Measurements from ENCODE around the gene ZNF385A. TPM values are rescaled to one million over a fixed set of nuclear protein-coding genes. Genes with fewer than 3 reads are reported as not detected.

ZNF385A gene
- total RNA-seq, result 11.6 TPM
- long read RNA-seq, partial matches to known transcripts, result 2 of 3 reads
- long read RNA-seq, other reads (novel, unspliced or antisense), result 1 of 3 reads

- ATAC-seq, result peak; percentile 50
- DNase-seq (ENCODE audit: missing footprints), result peak; percentile 78
Measured at GRCh38 chr12:54384591-54385041, at the start of gene ZNF385A. TSS of gene ZNF385A (minus strand) at chr12:54384733. CDS start at chr12:54384514, 219 bp downstream.

DNA sequence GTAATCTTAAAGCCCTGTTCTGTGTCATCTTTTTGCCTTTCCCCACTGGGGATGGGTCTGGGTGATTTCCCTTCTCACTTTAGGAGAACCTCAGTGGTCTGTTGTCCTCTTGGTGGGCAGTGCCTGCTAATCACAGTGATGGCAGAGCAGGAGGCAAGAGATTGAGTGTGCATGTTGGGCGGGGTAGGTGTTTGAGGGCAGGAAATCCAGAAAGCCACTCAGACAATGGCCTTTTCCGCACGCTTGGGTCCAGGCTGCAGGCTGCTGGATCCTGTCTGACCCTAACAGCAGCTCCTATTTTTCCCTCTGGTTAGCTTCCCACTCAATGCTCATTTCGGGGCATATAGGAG is 48.3 kb upstream of the ZNF385A start:
- DNase-seq (ENCODE audit: missing footprints) (no peak), ATAC-seq (no peak)
- intact Hi-C loops (cut with DNase I), result loop anchor here (2.0 kb wide), 1 partner anchor 14 kb away; the partner anchor contains the start of gene ITGA5

More at GRCh38 chr12:54384591-54385041, at the start of gene ZNF385A:
- intact Hi-C loops (cut with DNase I), result no loop called here

GRCh38 chr12:54431911-54432814 is 47.6 kb upstream of the ZNF385A start:
- intact Hi-C loops (cut with DNase I), result loop anchor here (2.0 kb wide), 1 partner anchor 13 kb away; the partner anchor contains the start of gene ITGA5
- ATAC-seq (peak; percentile 68), DNase-seq (ENCODE audit: missing footprints) (no peak)

- no peak for DNase-seq (ENCODE audit: missing footprints)
- ATAC-seq, result no peak
- intact Hi-C loops (cut with DNase I), result no loop called here
Measured at GRCh38 chr12:54430471-54431069, 46.0 kb upstream of the ZNF385A start.

- intact Hi-C loops (cut with DNase I), result no loop called here
- no peak for DNase-seq (ENCODE audit: missing footprints)
Measured at GRCh38 chr12:54429014-54429471, 44.5 kb upstream of the ZNF385A start.

DNA sequence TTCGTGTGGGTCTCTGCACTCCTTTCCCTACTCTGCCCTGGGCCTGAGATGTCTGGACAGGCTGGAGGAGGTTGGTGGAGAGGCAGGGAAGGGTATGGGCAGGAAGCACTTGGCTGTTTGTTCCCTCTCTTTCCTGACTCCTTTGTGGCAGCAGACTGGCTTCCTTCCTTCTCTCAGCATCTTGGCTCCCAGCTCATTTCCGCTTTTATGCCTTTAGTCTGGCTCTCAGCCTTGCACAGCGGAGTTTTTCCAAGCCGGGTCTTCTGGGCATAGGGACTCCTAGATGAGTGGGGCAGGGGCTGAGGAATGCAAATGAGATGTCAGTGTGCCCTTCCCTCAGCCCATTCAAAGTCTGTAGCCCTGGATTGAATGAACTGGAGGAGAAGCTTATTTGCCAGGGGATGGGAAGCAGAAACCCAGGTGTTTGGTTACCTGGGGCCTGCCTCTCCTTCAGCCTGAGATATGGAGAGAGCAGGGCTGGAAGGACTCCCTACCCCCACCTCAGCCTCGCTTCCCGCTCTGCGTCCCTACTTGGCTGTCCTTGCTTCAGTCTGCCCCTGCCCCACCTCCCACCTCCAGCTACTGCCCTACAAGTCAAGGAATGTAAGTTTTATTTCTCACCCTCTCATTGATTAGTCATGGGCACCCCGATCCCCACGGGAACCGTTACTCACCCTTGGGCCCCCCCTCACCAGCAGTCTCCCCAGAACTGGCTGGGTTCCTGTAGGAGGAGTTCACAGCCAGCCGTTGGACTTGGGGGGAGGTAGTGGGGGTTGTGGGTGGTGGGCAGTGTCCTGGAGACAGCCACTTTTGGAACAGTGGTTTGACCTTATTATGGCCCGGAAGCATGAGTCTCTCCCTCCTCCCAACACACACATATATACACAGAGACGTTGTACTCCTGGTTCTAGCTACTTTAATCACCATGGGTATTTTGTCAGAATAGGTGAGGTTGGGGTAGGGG is 43.8 kb upstream of the ZNF385A start:
- intact Hi-C loops (cut with DNase I), result no loop called here
- ATAC-seq (peak; percentile 10), DNase-seq (ENCODE audit: missing footprints) (no peak)

More at GRCh38 chr12:54429014-54429471, 44.5 kb upstream of the ZNF385A start:
- no peak for ATAC-seq

DNA sequence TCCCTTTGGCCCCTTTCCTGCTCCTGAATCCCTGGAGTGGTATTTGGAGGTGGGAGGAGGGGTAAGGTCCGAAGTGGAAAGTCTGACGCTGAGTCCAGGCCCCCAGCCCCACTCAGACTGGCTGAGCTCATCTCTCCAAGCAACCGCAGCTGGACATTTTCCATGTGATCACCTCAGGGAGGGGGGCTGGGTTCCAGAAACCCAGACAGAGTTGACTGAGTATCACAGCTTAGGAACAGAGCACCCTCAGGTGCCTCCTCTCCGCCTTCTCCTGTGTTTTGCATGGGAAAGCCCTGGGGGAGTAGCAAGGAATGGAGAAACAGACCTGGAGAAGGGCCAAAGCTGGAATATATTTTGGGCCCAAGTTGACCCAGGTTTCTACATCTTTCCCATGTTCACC is 42.6 kb upstream of the ZNF385A start:
- DNase-seq (ENCODE audit: missing footprints) (no peak), ATAC-seq (no peak)
- intact Hi-C loops (cut with DNase I), result no loop called here

- ATAC-seq (no peak), DNase-seq (ENCODE audit: missing footprints) (no peak)
- intact Hi-C loops (cut with DNase I), result no loop called here
Measured at GRCh38 chr12:54426690-54427089, 42.2 kb upstream of the ZNF385A start.

- ATAC-seq (peak; percentile 29), DNase-seq (ENCODE audit: missing footprints) (no peak)
- intact Hi-C loops (cut with DNase I), result no loop called here
Measured at GRCh38 chr12:54425702-54426101, 41.2 kb upstream of the ZNF385A start.

GRCh38 chr12:54424224-54424623 is 39.7 kb upstream of the ZNF385A start:
- intact Hi-C loops (cut with DNase I), result no loop called here
- DNase-seq (ENCODE audit: missing footprints), result no peak
- ATAC-seq, result no peak

DNA sequence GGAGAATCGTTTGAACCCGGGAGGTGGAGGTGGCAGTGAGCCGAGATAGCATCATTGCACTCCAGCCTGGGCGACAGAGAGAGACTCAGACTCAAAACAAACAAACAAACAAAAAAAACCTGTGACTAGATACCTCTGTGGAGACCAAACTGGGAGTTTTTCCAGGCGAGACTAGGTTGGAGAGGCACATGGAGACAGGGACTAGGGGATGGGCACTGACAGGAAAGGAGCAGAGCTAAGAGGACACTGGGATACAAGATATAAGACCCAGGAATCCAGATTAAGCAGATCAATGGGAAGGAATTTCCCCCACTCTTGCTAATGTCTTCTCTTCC is 39.2 kb upstream of the ZNF385A start:
- intact Hi-C loops (cut with DNase I), result no loop called here
- DNase-seq (ENCODE audit: missing footprints) (no peak), ATAC-seq (no peak)

GRCh38 chr12:54421879-54422250 is 37.3 kb upstream of the ZNF385A start:
- intact Hi-C loops (cut with DNase I), result no loop called here
- DNase-seq (ENCODE audit: missing footprints) (no peak), ATAC-seq (no peak)

GRCh38 chr12:54421175-54421878 is 36.8 kb upstream of the ZNF385A start:
- ATAC-seq, result peak; percentile 83
- intact Hi-C loops (cut with DNase I), result no loop called here
- peak; percentile 77 for DNase-seq (ENCODE audit: missing footprints)

- DNase-seq (ENCODE audit: missing footprints) (no peak), ATAC-seq (peak; percentile 14)
- intact Hi-C loops (cut with DNase I), result no loop called here
Measured at GRCh38 chr12:54420766-54421144, 36.2 kb upstream of the ZNF385A start.

DNA sequence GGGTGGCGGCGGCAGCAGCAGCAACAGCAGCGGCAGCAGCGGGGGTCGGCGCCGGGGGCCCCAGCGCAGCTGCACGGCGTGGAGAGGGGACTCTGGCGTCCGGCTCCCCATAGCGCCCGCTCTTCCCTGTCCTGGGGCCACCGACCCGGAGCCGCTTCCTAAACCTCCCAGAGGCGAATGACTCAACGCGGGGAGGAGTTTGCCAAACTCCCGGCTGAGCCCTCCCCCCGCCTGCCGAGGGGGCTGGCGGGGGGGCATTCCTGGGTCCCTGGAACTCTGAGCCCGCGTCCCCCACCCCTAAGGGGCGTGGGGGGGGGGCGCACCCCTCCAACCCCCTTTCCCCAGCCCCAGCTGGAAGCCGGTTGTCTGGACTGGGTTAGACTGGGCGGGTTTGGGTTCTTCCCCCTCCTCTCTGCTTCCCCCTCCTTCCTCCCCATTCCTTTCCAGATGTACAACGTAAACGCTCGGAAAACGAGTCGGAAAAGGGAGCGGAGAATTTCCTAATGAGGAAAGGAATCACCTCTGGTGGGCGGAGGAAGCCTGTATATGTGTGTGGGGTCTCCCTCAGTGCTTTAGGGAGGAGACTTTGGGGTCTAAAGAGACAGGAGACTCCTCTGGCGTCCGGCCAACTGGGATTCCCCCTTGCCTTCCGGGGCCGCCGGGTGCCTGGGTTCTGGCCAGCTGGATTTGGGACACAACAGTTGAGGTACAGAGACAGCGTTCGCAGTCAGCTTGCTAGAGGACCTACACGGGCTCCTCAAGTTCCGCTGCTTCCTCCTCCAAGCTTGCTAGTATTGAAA is 34.8 kb upstream of the ZNF385A start, which contains the start of gene ITGA5:
Gene ITGA5 (minus strand): TSS at position 179 of the 800 bp plus-strand sequence. CDS start 68 bp downstream, at position 111.
- DNase-seq (ENCODE audit: missing footprints) (peak; percentile 89), ATAC-seq (peak; percentile 66)
- intact Hi-C loops (cut with DNase I), result loop anchor here (2.0 kb wide), 1 partner anchor 14 kb away; no protein-coding TSS in a partner anchor

DNA sequence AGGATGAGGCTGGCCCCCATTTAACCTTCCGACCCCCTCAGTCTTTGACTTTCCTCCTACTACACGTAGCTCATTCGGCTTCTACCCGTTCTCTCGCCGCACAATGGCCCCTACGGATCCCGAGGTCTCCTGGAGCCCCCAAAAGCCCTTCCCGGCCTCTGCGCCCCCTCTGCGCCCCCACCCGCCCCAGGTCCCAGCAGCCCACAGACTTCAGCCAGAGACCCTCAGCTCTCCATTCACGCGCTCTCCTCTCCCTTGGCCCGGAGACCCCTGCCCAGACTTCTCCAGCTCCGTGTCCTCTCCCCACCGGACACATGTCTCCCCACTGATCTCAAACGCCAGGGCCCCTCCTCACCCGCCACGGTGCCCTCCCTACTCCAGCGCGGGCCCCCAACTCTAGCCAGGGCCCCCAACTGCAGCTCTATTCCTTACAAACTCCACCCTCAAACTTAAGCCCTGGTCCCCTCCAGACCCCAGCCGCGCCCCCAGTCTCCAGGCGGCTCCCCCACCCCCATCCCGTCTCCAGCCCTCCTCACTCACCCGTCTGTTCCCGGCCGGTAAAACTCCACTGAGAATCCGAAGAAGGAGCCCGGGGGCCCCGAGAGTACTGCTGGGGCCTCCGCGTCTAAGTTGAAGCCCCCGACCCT is 34.0 kb upstream of the ZNF385A start:
- ATAC-seq, result no peak
- intact Hi-C loops (cut with DNase I), result loop anchor here (2.0 kb wide), 1 partner anchor 14 kb away; no protein-coding TSS in a partner anchor
- no peak for DNase-seq (ENCODE audit: missing footprints)
